ENCODE results near the gene KCNQ1OT1.
A peak's percentile ranks its signal among the peaks of the same experiment; 100 is the strongest.

The KCNQ1OT1 gene

GRCh38 chr11:2713094-2713493 lies 13.3 kb upstream of the KCNQ1OT1 start:
- ChIA-PET POLR2A (no interaction called here), CTCF (interaction anchor here (1.1 kb wide), 1 partner anchor 11 kb away, joined by 4 read pairs; no protein-coding TSS in a partner anchor)
- no peak for DNase-seq
- peaks cover 0 to 2% (median 0%) of the 10 kb centered on the region in 5 experiments for H3K27me3 ChIP-seq (replicated peaks in 2 of 5; ENCODE audit: control insufficient read depth in 4 of 5, insufficient read depth in 5 of 5, low read length in 4 of 5)
- H3K9me3 ChIP-seq (ENCODE audit: control extremely low read depth in 1 of 5, control insufficient read depth in 4 of 5, insufficient read depth in 2 of 5, low read depth in 1 of 5, low read length in 4 of 5): peaks cover 0 to 1% (median 0%) of the 10 kb centered on the region in 5 experiments
- H3K4me3 ChIP-seq (ENCODE audit: control insufficient read depth in 1 of 7, extremely low read depth in 1 of 7, insufficient read depth in 4 of 7, low read depth in 2 of 7, low read length in 6 of 7): no peak overlapping the region
- WGBS (ENCODE audit: insufficient coverage): 100% methylated on average over 4 of the region's 12 CpGs
- H3K36me3 ChIP-seq (ENCODE audit: control insufficient read depth in 4 of 4, insufficient read depth in 4 of 4, low read length in 3 of 4): no peaks in the 10 kb centered on the region
- no peaks in the 10 kb centered on the region for H3K4me1 ChIP-seq (ENCODE audit: control extremely low read depth in 1 of 4, control insufficient read depth in 4 of 4, insufficient read depth in 4 of 4, low read length in 3 of 4)
- no peak overlapping the region for H3K27ac ChIP-seq (ENCODE audit: insufficient read depth in 1 of 2, low read depth in 1 of 2, low read length in 2 of 2, poor library complexity in 1 of 2, severe bottlenecking in 2 of 2)

- 94% methylated on average over 6 of the region's 6 CpGs for WGBS (ENCODE audit: insufficient coverage)
- CTCF ChIA-PET: interaction anchor here (1.0 kb wide), 1 partner anchor 30 kb away, joined by 4 read pairs; no protein-coding TSS in a partner anchor
- peaks cover 0 to 2% (median 0%) of the 10 kb centered on the region in 5 experiments for H3K27me3 ChIP-seq (replicated peaks in 2 of 5; ENCODE audit: control insufficient read depth in 4 of 5, insufficient read depth in 5 of 5, low read length in 4 of 5)
- no peaks in the 10 kb centered on the region for H3K36me3 ChIP-seq (ENCODE audit: control insufficient read depth in 4 of 4, insufficient read depth in 4 of 4, low read length in 3 of 4)
- peaks cover 0 to 4% (median 2%) of the 10 kb centered on the region in 5 experiments for H3K9me3 ChIP-seq (ENCODE audit: control extremely low read depth in 1 of 5, control insufficient read depth in 4 of 5, insufficient read depth in 2 of 5, low read depth in 1 of 5, low read length in 4 of 5)
- no peaks in the 10 kb centered on the region for H3K4me1 ChIP-seq (ENCODE audit: control extremely low read depth in 1 of 4, control insufficient read depth in 4 of 4, insufficient read depth in 4 of 4, low read length in 3 of 4)
- H3K27ac ChIP-seq (ENCODE audit: insufficient read depth in 1 of 2, low read depth in 1 of 2, low read length in 2 of 2, poor library complexity in 1 of 2, severe bottlenecking in 2 of 2): no peak overlapping the region
- DNase-seq: no peak
- H3K4me3 ChIP-seq (ENCODE audit: control insufficient read depth in 1 of 7, extremely low read depth in 1 of 7, insufficient read depth in 4 of 7, low read depth in 2 of 7, low read length in 6 of 7): no peak overlapping the region
- POLR2A ChIA-PET: no interaction called here
Measured at GRCh38 chr11:2711161-2711560, 11.4 kb upstream of the KCNQ1OT1 start.

- no peak overlapping the region for H3K27ac ChIP-seq (ENCODE audit: insufficient read depth in 1 of 2, low read depth in 1 of 2, low read length in 2 of 2, poor library complexity in 1 of 2, severe bottlenecking in 2 of 2)
- no peaks in the 10 kb centered on the region for H3K36me3 ChIP-seq (ENCODE audit: control insufficient read depth in 4 of 4, insufficient read depth in 4 of 4, low read length in 3 of 4)
- peaks cover 0 to 2% (median 0%) of the 10 kb centered on the region in 5 experiments for H3K27me3 ChIP-seq (replicated peaks in 2 of 5; ENCODE audit: control insufficient read depth in 4 of 5, insufficient read depth in 5 of 5, low read length in 4 of 5)
- DNase-seq: peak in 1 of 3 donors; percentile 23
- H3K9me3 ChIP-seq (ENCODE audit: control extremely low read depth in 1 of 5, control insufficient read depth in 4 of 5, insufficient read depth in 2 of 5, low read depth in 1 of 5, low read length in 4 of 5): peaks cover 0 to 7% (median 4%) of the 10 kb centered on the region in 5 experiments
- POLR2A ChIA-PET: no interaction called here
- H3K4me1 ChIP-seq (ENCODE audit: control extremely low read depth in 1 of 4, control insufficient read depth in 4 of 4, insufficient read depth in 4 of 4, low read length in 3 of 4): peaks cover 0 to 7% (median 4%) of the 10 kb centered on the region in 4 experiments
- CTCF ChIA-PET: no interaction called here
- no peak overlapping the region for H3K4me3 ChIP-seq (ENCODE audit: control insufficient read depth in 1 of 7, extremely low read depth in 1 of 7, insufficient read depth in 4 of 7, low read depth in 2 of 7, low read length in 6 of 7)
- WGBS (ENCODE audit: insufficient coverage): 72% methylated on average over 7 of the region's 8 CpGs
Measured at GRCh38 chr11:2709429-2709828, 9.6 kb upstream of the KCNQ1OT1 start.

- no peak overlapping the region for H3K27ac ChIP-seq (ENCODE audit: insufficient read depth in 1 of 2, low read depth in 1 of 2, low read length in 2 of 2, poor library complexity in 1 of 2, severe bottlenecking in 2 of 2)
- WGBS (ENCODE audit: insufficient coverage): 95% methylated on average over 10 of the region's 14 CpGs
- ChIA-PET POLR2A (no interaction called here), CTCF (interaction anchor here (1.3 to 1.5 kb wide), 2 partner anchors 9 to 16 kb away, joined by 3 to 4 read pairs; no protein-coding TSS in a partner anchor)
- peaks cover 0 to 7% (median 4%) of the 10 kb centered on the region in 5 experiments for H3K9me3 ChIP-seq (ENCODE audit: control extremely low read depth in 1 of 5, control insufficient read depth in 4 of 5, insufficient read depth in 2 of 5, low read depth in 1 of 5, low read length in 4 of 5)
- DNase-seq: no peak
- no peak overlapping the region for H3K4me3 ChIP-seq (ENCODE audit: control insufficient read depth in 1 of 7, extremely low read depth in 1 of 7, insufficient read depth in 4 of 7, low read depth in 2 of 7, low read length in 6 of 7)
- no peaks in the 10 kb centered on the region for H3K36me3 ChIP-seq (ENCODE audit: control insufficient read depth in 4 of 4, insufficient read depth in 4 of 4, low read length in 3 of 4)
- H3K27me3 ChIP-seq (replicated peaks in 2 of 5; ENCODE audit: control insufficient read depth in 4 of 5, insufficient read depth in 5 of 5, low read length in 4 of 5): peaks cover 0 to 2% (median 0%) of the 10 kb centered on the region in 5 experiments
- peaks cover 0 to 10% (median 7%) of the 10 kb centered on the region in 4 experiments for H3K4me1 ChIP-seq (ENCODE audit: control extremely low read depth in 1 of 4, control insufficient read depth in 4 of 4, insufficient read depth in 4 of 4, low read length in 3 of 4)
Measured at GRCh38 chr11:2708757-2709281, 9.0 kb upstream of the KCNQ1OT1 start.

GRCh38 chr11:2708151-2708581 lies 8.4 kb upstream of the KCNQ1OT1 start:
- Histone ChIP-seq H3K36me3 (ENCODE audit: control insufficient read depth in 4 of 4, insufficient read depth in 4 of 4, low read length in 3 of 4) (no peaks in the 10 kb centered on the region), H3K27ac (ENCODE audit: insufficient read depth in 1 of 2, low read depth in 1 of 2, low read length in 2 of 2, poor library complexity in 1 of 2, severe bottlenecking in 2 of 2) (no peak overlapping the region), H3K9me3 (ENCODE audit: control extremely low read depth in 1 of 5, control insufficient read depth in 4 of 5, insufficient read depth in 2 of 5, low read depth in 1 of 5, low read length in 4 of 5) (peaks cover 0 to 7% (median 4%) of the 10 kb centered on the region in 5 experiments), H3K4me1 (ENCODE audit: control extremely low read depth in 1 of 4, control insufficient read depth in 4 of 4, insufficient read depth in 4 of 4, low read length in 3 of 4) (peaks cover 0 to 17% (median 12%) of the 10 kb centered on the region in 4 experiments), H3K4me3 (ENCODE audit: control insufficient read depth in 1 of 7, extremely low read depth in 1 of 7, insufficient read depth in 4 of 7, low read depth in 2 of 7, low read length in 6 of 7) (no peak overlapping the region), H3K27me3 (replicated peaks in 2 of 5; ENCODE audit: control insufficient read depth in 4 of 5, insufficient read depth in 5 of 5, low read length in 4 of 5) (peaks cover 0 to 2% (median 0%) of the 10 kb centered on the region in 5 experiments)
- 93% methylated on average over 10 of the region's 11 CpGs for WGBS (ENCODE audit: insufficient coverage)
- no peak for DNase-seq
- CTCF ChIA-PET: interaction anchor here (1.3 to 1.5 kb wide), 2 partner anchors 10 to 17 kb away, joined by 3 to 4 read pairs; no protein-coding TSS in a partner anchor
- POLR2A ChIA-PET: no interaction called here

GRCh38 chr11:2707736-2708135 lies 7.9 kb upstream of the KCNQ1OT1 start:
- Histone ChIP-seq H3K4me1 (ENCODE audit: control extremely low read depth in 1 of 4, control insufficient read depth in 4 of 4, insufficient read depth in 4 of 4, low read length in 3 of 4) (peaks cover 0 to 17% (median 13%) of the 10 kb centered on the region in 4 experiments), H3K9me3 (ENCODE audit: control extremely low read depth in 1 of 5, control insufficient read depth in 4 of 5, insufficient read depth in 2 of 5, low read depth in 1 of 5, low read length in 4 of 5) (peaks cover 0 to 7% (median 4%) of the 10 kb centered on the region in 5 experiments), H3K27me3 (replicated peaks in 2 of 5; ENCODE audit: control insufficient read depth in 4 of 5, insufficient read depth in 5 of 5, low read length in 4 of 5) (peaks cover 0 to 2% (median 0%) of the 10 kb centered on the region in 5 experiments), H3K36me3 (ENCODE audit: control insufficient read depth in 4 of 4, insufficient read depth in 4 of 4, low read length in 3 of 4) (no peaks in the 10 kb centered on the region), H3K4me3 (ENCODE audit: control insufficient read depth in 1 of 7, extremely low read depth in 1 of 7, insufficient read depth in 4 of 7, low read depth in 2 of 7, low read length in 6 of 7) (no peak overlapping the region), H3K27ac (ENCODE audit: insufficient read depth in 1 of 2, low read depth in 1 of 2, low read length in 2 of 2, poor library complexity in 1 of 2, severe bottlenecking in 2 of 2) (no peak overlapping the region)
- no peak for DNase-seq
- ChIA-PET POLR2A (no interaction called here), CTCF (interaction anchor here (1.3 to 1.5 kb wide), 2 partner anchors 10 to 17 kb away, joined by 3 to 4 read pairs; no protein-coding TSS in a partner anchor)
- 87% methylated on average over 4 of the region's 7 CpGs for WGBS (ENCODE audit: insufficient coverage)

- Histone ChIP-seq H3K4me3 (ENCODE audit: control insufficient read depth in 1 of 7, extremely low read depth in 1 of 7, insufficient read depth in 4 of 7, low read depth in 2 of 7, low read length in 6 of 7) (no peak overlapping the region), H3K9me3 (ENCODE audit: control extremely low read depth in 1 of 5, control insufficient read depth in 4 of 5, insufficient read depth in 2 of 5, low read depth in 1 of 5, low read length in 4 of 5) (peaks cover 0 to 7% (median 4%) of the 10 kb centered on the region in 5 experiments), H3K27ac (ENCODE audit: insufficient read depth in 1 of 2, low read depth in 1 of 2, low read length in 2 of 2, poor library complexity in 1 of 2, severe bottlenecking in 2 of 2) (no peak overlapping the region), H3K27me3 (replicated peaks in 2 of 5; ENCODE audit: control insufficient read depth in 4 of 5, insufficient read depth in 5 of 5, low read length in 4 of 5) (peaks cover 0 to 2% (median 0%) of the 10 kb centered on the region in 5 experiments), H3K36me3 (ENCODE audit: control insufficient read depth in 4 of 4, insufficient read depth in 4 of 4, low read length in 3 of 4) (no peaks in the 10 kb centered on the region), H3K4me1 (ENCODE audit: control extremely low read depth in 1 of 4, control insufficient read depth in 4 of 4, insufficient read depth in 4 of 4, low read length in 3 of 4) (peaks cover 0 to 17% (median 13%) of the 10 kb centered on the region in 4 experiments)
- no peak for DNase-seq
- no CpG with 5 or more reads among the region's 1 CpG for WGBS (ENCODE audit: insufficient coverage)
- POLR2A ChIA-PET: no interaction called here
- CTCF ChIA-PET: interaction anchor here (1.1 kb wide), 1 partner anchor 179 kb away, joined by 3 read pairs; the partner anchor contains the start of gene CDKN1C
Measured at GRCh38 chr11:2706321-2706720, 6.5 kb upstream of the KCNQ1OT1 start.
